Activated CD4-positive, alpha-beta T cell treated with anti-CD3 and anti-CD28 coated beads, Interleukin-2, amount 50 U/mL, for 4 hours (primary cell): ENCODE measurements around the gene LRRC46.

Source experiments
- DNase-seq, 2 experiments: peaks; one replicate each; pipeline ENCODE4 v3.0.0-alpha.2; 2020

The LRRC46 gene

DNA sequence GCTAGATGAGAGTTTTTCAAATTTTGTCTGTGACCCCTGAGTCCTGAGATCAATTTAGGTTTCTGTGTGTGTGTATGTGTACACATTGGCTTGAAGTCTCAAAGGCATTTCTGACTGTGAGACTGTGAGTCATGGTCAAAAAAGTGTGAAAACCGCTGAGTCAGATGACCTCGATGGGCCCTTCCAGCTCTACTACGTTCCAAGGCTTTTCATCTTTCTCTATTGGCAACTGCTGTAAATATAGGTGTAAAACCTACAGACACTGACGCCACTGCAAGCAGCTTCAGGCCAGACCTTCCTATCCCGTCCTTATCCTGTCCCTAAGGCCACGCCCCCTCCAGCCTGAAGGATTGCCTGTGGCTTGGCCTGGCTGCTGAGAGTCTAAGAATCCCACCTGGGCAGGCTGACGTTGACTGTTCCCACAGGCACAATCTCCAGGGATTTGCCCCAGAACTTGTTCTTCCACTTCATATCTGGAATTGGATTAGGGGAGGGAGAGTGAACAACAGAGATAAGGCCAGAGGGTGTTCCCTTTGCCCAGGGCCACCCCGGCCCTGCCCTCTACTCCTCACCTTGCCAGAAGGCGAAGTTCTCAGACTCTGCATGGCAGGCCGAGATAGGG lies 21.2 kb upstream of the LRRC46 start:
- DNase-seq, result no peak

DNA sequence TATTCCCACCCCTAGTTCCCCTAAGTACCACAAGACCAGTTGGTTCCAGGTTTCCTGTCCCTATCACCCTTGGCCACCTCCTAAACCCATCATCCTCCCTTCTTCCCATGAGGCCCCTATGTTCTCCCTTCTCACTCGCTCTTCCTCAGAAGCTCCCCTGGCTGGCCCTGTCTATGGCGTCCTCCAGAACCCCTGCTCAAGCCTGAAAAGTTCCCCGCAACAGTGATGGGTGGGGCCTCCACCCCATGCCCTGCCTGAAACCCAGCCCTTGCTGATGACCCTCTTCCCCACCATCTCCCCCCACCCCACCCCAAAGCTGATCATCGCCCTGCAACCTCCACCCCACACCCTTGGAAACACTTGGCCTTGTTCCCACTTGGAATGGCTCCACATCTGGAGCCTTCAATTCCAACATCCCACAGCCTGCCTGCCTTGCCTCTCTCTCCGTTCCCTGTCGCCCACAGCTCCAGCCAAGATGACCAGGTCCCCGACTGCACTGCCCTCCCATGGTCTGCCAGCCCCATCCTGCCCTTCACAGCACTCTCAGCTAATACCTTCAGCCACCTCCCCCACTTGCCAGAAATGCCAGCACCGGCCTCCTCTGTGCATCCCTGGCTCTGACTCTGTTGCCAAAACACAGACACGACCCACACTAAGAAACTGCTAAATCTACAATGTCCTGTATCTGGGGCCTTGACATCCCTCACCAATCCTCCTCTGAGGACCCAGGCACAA lies 20.4 kb upstream of the LRRC46 start:
- no peak for DNase-seq

DNA sequence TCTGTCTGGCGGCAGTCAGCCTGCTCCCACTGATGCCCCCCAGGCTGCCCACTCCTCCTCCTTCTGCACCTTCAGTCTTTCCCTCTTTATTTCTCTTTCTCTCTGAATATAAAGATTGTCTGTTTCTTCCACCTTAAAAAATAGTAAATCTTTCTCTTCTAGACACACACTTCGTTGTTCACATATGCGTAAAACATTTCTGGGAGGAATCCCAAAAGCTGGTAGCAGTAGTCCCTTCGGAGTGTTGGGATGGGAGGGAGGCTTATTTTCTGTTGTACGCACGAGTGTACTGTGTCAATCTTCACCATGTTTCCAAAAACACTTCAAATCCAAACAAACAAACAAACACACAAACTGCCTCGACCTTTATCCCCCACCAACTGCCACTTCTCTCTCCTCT lies 19.8 kb upstream of the LRRC46 start:
- no peak for DNase-seq

DNA sequence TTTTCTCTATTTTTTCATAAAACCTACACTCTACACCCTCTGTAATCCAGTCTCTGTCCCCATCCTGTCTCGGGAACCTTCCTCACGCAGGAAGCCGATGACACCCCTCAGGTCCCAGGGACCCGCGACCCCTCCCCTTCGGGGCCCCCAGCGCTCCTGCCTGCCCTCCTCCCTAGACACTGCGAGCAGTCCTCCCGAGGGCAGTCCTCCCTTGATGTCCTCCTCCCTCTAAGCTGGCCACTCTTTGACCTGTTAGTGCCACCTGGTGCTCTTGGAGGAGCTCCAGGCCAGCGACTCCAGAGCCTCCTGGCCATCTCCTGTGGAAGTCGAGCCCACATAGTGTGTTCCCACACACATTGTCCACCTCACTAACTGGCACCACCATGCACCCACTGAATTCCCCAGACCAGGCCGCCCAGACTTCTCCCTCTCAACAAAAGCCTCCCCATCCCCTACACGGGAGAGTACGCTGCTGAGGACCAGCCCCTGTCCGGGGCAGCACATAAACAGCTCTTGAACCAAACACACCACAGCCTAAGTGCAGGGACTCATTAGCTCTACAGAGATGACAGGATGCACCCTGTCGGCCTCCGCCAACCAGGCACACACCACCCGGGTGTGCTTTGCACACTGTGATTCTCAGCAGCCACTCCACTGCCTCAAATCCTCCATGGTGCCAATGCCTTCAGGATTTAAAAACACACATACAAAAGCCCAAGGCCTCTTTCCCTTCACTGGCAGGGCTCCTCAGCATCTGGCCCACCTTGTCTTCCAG lies 19.1 kb upstream of the LRRC46 start:
- DNase-seq, result no peak

DNA sequence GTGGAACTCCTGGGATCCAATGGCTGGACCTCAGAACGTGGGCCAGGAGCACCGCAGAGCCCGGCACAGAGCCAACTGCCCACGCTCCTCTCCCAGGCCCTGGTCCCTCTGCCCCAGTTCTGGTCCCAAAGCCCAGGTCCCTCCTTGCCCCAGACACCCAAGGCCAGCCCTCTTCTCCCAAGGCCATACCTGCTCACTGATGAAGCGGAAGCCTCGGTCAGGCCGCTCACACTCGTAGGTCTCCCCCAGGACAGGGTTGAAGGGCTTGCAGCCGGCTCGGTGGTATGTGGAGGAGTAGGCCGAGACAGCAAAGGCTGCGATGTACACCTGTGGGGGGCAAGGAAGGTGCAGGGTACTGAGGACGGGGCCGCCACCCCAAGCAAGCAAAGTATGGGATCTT lies 18.4 kb upstream of the LRRC46 start:
- no peak for DNase-seq

DNA sequence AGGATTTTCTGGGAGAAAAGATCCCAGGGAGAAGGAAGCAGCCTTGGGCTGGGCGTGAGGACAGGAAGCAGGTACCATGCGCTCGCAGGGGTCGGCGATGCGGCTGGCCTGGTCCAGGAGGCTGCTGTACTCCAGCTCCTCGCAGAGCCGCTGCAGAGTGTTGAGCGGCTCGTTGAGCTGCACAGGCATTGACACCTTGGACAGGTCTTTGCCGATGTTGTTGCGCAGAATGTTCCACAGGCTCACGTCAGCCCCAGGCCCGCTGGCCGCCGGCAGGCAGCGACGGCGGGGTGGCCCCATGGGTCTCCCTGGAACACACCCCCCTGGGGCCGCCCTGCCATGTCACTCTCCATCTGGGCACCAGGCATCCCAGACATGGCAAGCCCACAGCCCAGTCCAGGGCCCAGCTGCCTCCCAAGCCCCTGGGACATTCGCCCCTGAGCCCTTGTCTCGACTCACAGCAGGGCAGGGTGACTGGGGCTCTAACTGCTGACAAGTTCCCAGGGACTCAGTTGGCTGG lies 17.9 kb upstream of the LRRC46 start:
- no peak for DNase-seq

DNA sequence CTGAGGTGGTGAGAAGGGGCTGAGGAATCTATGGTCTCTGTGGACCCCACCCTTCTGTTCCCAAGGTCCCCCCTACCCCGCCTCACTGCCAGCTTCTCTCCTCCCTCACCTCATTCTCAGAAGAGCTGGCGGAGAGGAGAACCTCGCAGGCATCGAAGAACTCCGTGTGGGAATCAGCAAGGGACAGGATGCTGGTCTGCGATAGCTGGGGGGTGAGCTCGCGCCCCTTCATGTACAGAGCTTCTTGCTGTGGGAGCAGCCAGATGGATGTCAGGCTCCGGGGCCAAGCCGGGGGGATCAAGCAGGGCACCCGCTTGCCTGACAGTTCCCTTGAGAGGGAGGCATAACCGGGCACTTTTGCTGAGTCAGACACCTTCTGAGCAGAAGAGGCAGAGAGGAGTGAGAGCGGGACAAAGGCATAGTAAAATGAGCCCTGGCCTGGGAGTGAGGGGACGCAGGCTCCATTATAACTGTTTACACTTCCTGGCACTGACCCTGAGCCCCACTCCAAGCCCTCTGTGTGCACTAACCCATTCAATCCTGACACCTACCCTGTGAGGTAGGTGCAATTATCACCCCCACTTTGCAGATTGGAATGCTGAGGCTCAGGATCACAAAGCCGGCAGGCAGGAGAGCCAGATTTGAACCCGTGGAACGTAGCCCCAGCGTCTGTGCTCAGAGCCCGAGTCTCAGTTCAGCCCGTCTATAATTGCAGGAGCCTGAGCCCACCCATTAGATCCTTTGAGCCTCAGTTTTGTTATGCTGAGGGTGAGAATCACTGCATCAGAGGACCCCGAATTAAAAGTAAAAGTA lies 16.2 kb upstream of the LRRC46 start:
- no peak for DNase-seq

DNA sequence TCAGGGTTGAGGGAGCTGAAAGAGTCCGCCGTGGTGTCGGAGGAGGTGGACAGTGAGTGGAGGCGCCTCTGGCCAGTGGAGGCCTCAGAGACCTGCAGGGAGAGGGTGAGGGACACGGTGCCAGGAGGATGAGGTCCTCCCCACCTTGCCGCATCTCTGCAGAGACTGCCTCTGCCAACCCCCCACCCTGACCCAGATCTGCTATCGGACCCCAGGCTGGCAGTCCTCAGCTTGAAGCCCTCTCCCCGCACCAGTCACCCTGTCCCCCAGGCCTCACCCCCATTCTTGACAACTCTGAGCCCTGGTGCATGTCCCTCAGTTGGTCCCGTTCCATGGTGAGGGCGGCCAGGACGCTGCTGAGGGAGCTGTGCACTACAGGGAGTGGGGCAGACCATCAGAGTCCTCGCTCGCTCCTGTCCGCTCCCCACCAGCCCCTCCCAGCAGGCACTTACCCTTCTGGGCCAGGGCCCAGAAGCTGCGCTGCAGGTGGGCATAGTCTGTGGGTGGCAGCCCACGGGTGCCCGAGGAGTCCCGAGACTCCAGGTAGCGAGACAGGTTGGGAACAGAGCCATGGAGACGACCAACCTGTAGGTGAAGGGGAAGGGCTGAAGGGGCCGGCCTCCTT lies 15.2 kb upstream of the LRRC46 start:
- DNase-seq, result no peak

DNA sequence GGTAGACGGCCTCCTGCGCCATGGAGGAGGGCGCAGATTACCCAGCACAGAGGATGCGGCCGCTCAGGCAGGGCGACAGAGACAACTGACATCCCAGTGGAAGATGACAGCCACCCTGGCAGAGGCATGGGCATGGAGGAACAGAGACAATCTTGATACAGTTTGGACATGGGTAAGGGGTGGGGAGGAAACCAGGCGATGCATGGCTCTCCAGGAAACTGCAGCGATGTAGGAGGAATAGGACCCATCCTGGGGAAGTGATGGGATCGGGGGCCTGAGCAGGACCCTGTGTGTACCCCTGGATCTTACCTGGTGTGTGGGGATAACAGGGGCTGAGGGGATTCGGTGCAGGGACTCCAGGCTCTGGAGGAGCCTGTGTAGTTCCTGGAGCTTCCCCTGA lies 14.5 kb upstream of the LRRC46 start:
- no peak for DNase-seq

DNA sequence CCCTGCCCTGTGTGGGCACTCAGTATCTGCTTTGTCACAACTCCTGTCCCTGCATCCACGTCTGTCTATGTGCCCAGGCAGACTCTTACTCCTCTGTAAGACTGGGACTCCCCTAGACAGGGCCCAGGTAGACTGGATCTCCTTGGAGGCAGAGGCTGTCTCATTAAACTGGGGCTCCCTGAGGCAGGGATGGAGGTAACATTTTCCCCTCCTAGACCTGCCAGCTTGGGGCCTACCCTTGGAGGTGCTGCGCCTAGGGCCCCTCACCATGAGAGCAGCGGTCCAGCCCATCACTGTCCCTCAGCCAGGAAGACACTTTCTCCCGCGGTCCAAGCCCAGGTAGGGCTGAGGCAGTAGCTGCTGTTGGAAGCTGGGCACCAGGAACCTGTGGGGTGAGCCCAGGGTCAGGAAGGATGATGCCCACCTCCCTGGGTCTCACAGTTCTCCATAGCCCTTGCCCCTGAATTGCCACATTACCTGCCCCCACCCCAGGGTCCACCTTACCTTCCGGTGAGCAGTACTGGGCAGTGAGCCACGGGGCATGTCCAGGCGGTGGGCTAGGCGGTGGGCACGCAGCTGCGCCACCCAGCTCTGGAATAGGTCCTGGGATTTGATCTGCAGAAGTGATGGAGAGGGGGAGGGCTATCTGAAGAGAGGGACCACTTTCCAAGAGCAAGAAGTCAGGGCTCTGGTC lies 13.3 kb upstream of the LRRC46 start:
- DNase-seq, result no peak

DNA sequence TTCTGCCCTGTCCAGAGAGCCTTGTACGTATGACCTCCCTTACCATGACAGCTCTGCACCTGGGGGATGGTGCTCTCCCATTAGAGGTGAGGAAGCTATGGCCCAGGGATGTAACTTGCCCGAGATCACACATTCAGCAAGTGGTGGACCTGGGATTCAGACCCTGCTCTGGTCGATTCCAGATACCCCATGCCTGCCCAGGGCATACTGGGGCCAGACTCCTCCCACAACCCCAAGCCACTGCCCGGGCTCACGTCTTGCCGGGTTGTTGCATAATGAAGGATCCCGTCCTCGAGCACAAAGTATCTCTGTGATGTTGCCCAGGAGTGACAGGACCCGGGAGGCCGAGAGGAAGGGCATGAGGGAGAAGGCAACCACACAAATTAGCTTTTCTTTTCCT lies 12.0 kb upstream of the LRRC46 start:
- DNase-seq, result no peak

DNA sequence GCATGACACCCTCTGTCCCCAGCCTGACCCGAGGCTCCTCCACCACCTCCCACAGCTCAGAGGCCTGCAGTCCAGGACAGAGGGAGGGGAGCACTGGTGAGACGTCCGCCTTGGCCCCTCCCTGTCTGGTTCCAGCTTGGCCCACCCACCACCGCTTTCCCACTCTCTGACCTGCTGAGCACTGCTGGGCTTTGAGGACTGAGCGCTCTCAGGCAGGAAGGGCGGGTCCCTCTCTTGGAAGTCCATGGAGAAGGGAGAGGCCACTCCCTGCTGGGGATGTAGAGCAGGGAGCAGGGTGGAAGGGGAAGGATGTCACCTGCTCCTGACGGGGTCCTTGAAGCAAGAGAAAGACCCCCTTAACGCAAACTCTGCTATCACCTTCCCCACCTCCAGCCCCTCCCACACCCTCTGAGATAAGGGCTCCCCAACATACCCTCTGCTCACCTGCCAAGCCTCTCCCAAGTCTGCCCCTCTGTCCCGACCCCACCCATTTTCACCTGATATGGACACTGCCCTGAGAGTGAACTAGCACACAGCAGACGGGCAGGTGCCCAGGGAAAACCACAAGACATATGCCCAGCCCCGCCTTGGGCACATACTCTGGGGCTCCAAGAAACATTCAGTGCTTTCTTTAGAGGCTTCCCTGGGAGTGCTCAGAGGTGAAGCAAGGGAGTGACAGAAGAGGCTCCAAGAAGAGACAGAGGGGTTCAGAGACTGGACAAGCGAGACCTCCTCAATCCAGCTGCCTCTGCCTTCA lies 11.3 kb upstream of the LRRC46 start:
- DNase-seq, result no peak

DNA sequence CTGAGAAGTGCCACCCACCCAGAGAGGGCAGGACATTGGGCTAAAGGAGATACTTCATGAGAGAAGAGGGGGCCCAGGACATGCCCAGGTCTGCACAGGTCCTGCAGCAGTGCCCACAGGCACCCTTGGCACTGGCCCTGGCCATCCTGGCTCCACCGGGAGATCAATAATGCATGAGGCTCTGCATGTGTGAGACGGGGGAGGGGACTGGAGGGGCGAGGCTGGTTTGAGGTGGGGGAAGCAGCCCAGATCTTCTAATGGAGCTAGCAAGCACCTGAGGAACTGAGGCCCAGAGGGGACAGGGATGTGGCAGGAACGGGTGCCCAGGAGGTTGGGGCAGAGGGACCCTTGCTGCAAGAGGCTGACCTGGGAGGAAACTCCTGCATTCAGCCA lies 10.4 kb upstream of the LRRC46 start:
- DNase-seq, result no peak

DNA sequence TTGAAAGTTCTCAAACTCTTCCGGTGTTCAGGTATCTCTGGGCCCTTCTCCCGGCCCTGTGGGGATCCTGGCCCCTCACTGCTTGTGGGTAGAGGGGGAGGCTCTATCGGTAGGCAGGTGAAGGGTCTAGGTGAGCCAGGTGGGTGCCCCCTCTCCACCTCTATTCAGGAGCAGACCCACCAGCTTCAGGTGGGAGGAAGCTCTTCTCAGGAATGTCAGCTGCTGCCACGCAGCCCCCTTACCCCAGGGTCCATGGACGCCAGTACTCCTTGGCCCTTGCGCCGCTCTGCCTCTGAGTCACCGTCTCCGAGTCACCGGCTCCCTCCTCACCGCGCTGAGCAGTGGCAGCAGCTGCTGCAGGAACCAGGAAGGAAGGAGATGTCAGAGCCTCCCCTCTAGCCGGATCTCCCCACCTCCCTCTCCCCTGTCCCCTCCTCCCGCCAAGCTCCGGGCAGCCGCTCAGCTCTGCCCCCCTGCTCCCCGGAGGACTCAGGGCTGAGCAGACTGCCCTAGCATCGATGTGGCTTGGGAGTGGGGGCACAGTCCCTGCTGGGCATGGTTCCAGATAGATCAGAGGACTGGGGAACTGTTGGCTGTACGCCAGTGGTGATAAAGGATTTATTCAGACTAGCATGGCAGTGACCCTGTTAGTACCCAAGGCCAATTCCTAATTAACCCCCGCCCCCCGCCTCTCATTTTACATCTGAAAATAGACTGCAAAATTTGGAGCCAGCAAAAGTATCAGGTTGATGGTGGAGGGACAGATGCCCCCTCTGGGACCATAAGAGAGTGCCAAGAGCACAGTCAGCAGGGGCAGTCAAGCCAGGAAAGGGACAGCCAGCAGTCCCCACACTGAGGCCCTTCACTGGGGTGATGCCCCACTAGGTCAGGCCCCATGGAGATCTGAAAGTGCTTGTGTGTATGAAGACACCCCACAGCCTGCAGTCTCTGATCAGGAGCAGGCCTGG lies 9.8 kb upstream of the LRRC46 start, which contains the start of gene OSBPL7:
Gene OSBPL7, minus strand, starts transcription at position 371 of the 968 bp plus-strand sequence. CDS start 1,516 bp downstream, outside the sequence.
- peak; percentile 70 to 73 for DNase-seq

DNA sequence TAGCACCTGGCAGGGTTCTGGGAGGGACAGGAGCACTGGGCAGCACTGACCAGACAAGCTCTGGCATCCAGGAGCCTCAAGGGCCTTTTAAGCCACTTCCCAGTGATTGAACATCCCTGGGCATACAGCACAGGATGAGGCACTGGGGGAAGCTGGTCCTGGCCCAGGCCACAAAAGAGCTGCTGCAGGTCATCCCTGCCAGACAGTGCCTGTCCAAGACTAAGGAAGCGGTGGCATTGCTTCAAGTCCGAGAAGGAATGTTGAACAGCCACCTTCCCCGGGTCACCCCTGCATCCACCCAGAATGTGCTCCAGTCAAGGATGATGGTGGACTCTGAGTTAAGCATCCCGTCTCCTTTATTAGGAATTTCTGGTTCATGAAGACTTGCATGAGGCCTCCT lies 8.7 kb upstream of the LRRC46 start:
- DNase-seq, result no peak

DNA sequence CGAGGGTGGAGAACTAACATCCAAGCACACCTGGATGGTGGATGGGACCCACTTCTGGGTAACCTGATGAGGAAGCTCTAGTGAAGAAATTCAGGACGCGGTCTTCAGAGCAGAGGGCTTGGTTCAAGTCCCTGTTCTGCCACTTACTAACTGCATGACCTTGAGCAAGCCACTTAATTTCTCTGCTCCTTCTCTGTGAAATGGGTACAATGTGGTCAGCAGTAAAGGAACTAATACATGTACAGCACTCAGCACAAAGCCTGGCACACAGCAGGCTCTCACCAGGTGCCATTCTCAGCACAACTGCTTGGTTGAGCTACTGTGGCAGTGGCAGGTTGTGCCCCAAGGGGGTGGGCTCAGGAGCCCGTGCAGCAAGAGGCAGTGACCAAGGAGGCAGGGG lies 8.0 kb upstream of the LRRC46 start:
- no peak for DNase-seq

DNA sequence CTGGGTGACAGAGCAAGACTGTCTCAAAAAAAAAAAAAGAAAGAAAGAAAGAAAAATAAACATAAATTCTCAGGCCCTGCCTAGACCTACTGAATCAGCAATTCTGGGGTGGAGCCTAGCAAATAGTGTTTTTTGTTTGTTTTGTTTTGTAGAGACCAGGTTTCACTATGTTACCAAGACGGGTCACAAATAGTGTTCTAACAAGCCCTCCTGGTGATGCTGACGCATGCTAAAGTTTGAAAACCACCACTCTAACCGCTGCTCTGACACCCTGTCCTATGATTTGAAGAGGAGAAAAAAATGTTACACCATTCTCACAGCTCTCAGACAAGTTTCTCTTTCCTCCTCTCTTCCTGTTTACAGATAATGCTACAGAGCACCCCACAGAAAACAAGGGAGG lies 1.6 kb upstream of the LRRC46 start:
- DNase-seq, result peak in 1 of 2 experiments; percentile 24

DNA sequence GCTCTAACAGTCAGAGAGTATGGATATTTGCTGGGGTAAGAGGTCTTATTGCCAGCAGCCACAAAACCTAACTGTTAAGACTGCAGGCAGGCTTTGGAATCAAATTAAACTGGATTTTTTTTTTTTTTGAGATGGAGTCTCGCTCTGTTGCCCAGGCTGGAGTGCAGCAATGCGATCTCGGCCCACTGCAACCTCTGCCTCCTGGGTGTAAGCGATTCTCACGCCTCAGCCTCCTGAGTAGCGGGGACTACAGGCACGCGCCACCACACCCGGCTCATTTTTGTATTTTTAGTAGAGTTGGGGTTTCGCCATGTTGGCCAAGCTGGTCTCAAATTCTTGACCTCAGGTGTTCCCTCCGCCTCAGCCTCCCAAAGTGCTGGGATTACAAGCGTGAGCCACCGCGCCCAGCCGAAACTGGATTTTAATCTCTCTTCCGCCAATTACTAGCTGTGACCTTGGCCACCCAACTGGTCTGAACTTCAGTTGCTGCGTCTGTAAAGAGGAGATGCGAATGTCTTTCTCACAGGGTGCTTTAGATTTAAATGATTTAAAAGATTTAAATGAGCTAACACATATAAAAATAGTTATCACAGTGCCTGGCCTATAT lies 971 bp upstream of the LRRC46 start:
- no peak for DNase-seq

DNA sequence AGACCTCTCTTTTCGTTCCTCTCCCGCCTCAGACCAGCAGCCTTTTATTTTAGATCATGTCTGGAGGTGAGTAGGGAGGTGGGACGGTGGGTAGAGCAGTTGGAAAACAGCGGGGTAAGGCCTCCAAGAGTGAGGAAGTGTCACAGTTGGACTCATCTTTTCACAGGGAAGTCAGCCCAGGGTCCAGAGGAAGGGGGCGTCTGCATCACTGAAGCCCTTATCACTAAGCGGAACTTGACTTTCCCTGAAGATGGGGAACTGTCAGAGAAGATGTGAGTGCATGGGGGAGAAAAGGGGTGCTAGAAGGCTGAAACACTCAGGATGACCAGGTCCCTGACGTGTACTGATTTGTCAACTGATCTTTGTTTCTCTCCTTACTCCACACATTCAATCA lies 461 bp downstream of the LRRC46 start:
- no peak for DNase-seq
